C4-2B (cell line): ENCODE measurements around the gene POLR1A.

Experiments used
- H3K27ac ChIP-seq: fragments of 450-650 bp; 2 replicates; pipeline ENCODE4 v1.5.1; 2017
- CTCF ChIP-seq: fragments of 450-650 bp; conservative IDR thresholded peaks from 2 replicates; pipeline ENCODE4 v1.5.1; 2017; ENCODE audit warnings: mild to moderate bottlenecking
- ZFX ChIP-seq: fragments of 450-650 bp; IDR thresholded peaks from 2 replicates; pipeline ENCODE4 v1.6.1; 2017

POLR1A gene

DNA sequence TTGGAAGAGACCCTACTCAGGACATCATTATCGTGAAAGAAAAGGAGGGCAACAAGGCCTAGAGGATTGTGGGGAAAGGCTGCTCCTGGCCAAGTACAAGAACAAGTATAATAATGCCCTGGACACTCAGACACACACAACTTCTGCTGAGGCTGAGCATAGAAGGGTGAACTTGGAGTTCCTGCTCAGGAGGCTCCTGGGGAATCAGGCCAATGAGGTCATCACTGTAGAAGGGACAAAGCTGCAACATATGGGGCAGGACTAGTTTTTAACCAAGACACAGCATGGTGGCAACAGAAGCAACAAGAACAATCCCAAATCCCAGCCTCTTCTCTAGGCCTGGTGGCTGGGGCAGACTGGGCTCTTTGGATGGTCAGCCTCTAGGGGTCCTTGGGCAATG, 102.6 kb downstream of the POLR1A start:
- TF ChIP-seq ZFX (no peak), CTCF (no peak)
- no peak overlapping the region for H3K27ac ChIP-seq

- TF ChIP-seq ZFX = no peak
- no peak for TF ChIP-seq CTCF
These were observed 103.3 kb downstream of the POLR1A start for GRCh38 chr2:86002375-86002774.

GRCh38 chr2:86001326-86001725, 104.4 kb downstream of the POLR1A start:
- TF ChIP-seq ZFX (no peak), CTCF (no peak)
- H3K27ac ChIP-seq = no peak overlapping the region

More at GRCh38 chr2:86002375-86002774, 103.3 kb downstream of the POLR1A start:
- H3K27ac ChIP-seq = no peak overlapping the region

- no peak overlapping the region for H3K27ac ChIP-seq
- TF ChIP-seq CTCF = no peak
- no peak for TF ChIP-seq ZFX
These were observed 104.8 kb downstream of the POLR1A start for GRCh38 chr2:86000938-86001312.

DNA sequence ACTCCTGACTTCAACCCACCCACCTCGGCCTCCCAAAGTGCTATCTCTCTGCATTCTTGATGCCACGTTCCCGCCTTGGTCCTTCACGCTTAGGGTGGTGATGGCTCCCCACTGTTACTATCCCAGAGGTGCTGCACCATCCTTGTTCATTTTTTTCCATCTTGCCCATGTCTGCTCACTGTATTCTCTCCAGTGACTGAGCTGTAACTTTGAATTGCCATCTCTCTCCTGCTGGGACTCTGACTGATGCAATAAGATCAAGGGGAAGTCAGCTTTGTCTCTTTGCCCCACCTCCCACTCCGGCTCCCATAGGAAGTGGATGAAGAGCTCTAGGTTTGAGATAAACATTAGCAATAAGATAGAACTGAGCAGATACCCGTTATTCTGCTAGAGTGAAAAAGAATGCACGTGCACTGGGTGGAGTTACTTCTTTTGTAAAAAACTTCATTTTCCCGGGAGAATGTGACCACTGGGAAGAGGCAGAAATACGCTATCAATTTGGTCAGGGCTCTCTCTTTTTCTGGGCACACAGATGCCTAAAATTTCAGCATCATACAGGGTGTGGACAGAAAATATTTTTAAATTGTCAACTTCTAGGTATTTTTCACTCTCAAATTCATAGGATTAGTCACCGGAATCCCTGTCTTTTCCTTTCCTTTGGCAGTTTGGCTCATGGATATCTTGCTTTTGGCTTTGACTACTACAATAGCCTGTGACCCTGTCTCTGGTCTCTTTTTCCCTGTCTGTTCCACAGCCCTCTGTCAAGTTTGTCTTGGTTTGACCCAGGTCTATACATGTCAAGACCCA, 105.4 kb downstream of the POLR1A start:
- TF ChIP-seq CTCF = no peak
- no peak for TF ChIP-seq ZFX
- H3K27ac ChIP-seq = no peak overlapping the region

DNA sequence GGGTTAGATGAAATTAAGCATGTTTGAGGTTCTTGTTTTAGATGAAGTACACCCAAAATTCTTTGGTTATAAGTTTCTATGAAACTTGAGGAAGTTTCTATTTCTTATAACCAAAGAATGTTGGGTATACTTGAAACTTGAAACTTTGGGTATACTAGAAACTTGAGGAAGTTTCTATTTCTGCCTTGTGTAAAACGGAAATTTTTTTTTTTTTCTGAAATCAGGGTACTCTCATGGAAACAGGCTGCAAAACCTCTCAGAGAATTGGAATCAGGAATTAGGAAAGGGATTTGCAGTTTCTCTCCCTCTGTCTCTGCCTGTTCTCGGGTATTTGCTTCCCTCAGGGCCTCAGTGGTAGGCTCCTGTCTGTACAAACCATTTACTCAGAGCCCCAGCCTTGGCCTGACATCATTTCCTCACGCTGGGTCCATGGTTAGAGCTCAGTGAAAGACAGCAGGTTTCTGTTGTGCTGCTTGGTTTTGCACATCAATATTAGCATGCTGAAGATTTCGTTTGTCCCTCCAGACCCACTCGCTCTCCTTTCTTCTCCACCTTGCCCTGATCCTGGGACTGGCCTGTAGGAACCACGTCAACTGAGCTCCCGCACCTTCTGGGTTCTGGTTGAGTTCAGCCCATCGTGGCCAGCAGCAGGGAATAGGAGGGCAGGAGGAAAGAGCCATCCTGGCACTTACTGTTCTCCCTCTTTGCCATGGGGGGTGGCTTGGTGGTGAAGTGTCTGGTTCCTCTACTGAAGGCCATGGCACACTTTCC, 106.4 kb downstream of the POLR1A start:
- no peak for TF ChIP-seq CTCF
- TF ChIP-seq ZFX = no peak
- H3K27ac ChIP-seq = no peak overlapping the region
